Tibial artery (tissue), 4 donors: ENCODE data around the gene ABCF1.
A peak's percentile ranks its signal among the peaks of the same experiment; 100 is the strongest.

Experiments used
- DNase-seq, 2 donors: peaks; one replicate each; pipeline ENCODE4 v3.0.0-alpha.2; 2019
- H3K27ac ChIP-seq, 2 donors: fragments of 200-600 bp; sonication (generic) in 1 of 2; 1 replicate in 1 of 2; 2 replicates in 1 of 2; pipeline ENCODE4 v1.5.1; 2018 to 2019; ENCODE audit warnings: mild to moderate bottlenecking in 1 of 2
- H3K27me3 ChIP-seq, 2 donors: fragments of 200-600 bp; sonication (generic) in 1 of 2; one replicate each; pipeline versions ENCODE4 v1.5.1 to v1.6.0; 2016 to 2019
- H3K36me3 ChIP-seq, 3 donors: fragments of 200-600 bp; sonication (generic) in 2 of 3; one replicate each; pipeline ENCODE4 v1.5.1; 2016 to 2019; ENCODE audit warnings: mild to moderate bottlenecking in 2 of 3
- H3K4me1 ChIP-seq, 4 donors: fragments of 200-600 bp; sonication (generic) in 2 of 4; 1 replicate in 3 of 4; 2 replicates in 1 of 4; pipeline ENCODE4 v1.5.1; 2016 to 2019
- H3K4me3 ChIP-seq, 2 donors: fragments of 200-600 bp; sonication (generic) in 1 of 2; 1 replicate in 1 of 2; 2 replicates in 1 of 2; pipeline ENCODE4 v1.5.1; 2018 to 2019; ENCODE audit warnings: mild to moderate bottlenecking in 2 of 2
- H3K9me3 ChIP-seq, 3 donors: fragments of 200-600 bp; sonication (generic) in 1 of 3; one replicate each; pipeline ENCODE4 v1.5.1; 2016 to 2019
- intact Hi-C: fragments of 100-400 bp; cut with DNase I; formaldehyde crosslinking; loops from one replicate; pipeline ENCODE4 v1.15.0; 2023; ENCODE audit warnings: low total_unique reads
- TF ChIP-seq, protein P1 (sequence below), 2 experiments: fragments of 200-600 bp in 1 of 2; fragments of 450-650 bp in 1 of 2; IDR thresholded peaks; one replicate each; pipeline ENCODE4 v1.5.1; 2017 to 2019; ENCODE audit warnings: antibody characterized with exemption in 2 of 2, mild to moderate bottlenecking in 1 of 2, moderate library complexity in 1 of 2

ABCF1 gene

DNA sequence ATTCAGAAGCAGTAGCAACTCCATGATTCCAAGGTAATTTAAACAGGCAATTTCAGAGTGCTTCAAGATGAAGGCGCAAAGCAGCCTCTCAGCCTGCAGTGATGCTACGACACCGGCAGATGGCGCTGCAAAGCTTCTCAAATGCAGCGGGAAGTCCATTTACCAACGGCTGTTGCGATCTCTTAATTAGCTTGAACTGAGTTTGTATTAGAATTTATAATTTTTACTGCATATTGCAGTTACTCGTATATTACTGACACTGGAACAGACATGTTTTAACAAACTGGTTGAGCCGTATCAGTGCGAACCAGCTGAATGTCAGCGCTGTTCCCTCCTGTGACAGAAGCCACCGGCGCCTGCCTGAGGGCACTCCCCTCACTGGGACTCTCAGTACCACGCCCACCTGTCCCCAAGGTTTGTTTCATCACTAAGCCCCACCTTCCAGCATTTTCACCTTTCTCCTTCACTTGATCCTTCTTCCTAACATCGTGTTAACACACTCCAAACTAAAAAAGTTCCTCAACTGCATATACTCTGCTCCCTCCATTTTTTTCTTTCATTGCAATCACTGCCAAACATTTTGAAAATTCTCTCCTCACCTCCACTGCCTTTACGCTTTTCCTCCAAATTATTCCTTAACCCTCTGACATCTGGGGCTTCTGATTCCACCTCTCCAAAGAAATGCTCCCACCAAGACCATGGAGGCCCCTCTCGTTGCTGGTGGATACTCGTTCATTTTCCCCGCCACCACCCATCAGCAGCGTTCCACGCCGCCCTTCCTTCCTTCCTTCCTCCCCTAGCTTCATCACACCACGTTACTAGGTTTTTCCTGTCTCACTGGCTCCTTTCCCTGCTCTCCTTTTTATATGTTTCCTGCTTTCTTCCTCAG, 29.5 kb upstream of the ABCF1 start:
- no peak overlapping the region for H3K27ac ChIP-seq
- intact Hi-C loops, result loop anchor here (5.0 kb wide), 1 partner anchor 59 kb away; no protein-coding TSS in a partner anchor

DNA sequence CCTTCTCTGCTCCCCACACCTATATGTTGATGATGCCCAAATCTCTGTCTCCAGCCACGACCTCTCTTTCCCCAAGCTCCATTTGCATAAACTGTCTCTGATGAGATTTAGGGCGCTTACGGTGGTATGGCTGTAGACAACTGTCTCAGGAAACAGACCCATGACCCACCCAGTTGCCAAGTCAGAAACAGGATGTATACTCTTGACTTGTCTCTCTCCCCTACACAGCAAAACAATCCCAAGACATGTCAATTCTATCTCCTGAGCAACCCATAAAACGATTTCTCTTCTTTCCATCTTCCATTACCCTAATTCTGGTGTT, 28.9 kb upstream of the ABCF1 start:
- Histone ChIP-seq H3K4me3 (no peak overlapping the region), H3K9me3 (no peaks in the 10 kb centered on the region), H3K4me1 (peaks cover 0 to 6% (median 2%) of the 10 kb centered on the region in 4 donors), H3K36me3 (peaks cover 10 to 22% (median 22%) of the 10 kb centered on the region in 3 donors), H3K27me3 (no peaks in the 10 kb centered on the region), H3K27ac (no peak overlapping the region)
- intact Hi-C loops, result loop anchor here (5.0 kb wide), 1 partner anchor 60 kb away; no protein-coding TSS in a partner anchor
- DNase-seq, result no peak
- TF ChIP-seq, protein P1, sequence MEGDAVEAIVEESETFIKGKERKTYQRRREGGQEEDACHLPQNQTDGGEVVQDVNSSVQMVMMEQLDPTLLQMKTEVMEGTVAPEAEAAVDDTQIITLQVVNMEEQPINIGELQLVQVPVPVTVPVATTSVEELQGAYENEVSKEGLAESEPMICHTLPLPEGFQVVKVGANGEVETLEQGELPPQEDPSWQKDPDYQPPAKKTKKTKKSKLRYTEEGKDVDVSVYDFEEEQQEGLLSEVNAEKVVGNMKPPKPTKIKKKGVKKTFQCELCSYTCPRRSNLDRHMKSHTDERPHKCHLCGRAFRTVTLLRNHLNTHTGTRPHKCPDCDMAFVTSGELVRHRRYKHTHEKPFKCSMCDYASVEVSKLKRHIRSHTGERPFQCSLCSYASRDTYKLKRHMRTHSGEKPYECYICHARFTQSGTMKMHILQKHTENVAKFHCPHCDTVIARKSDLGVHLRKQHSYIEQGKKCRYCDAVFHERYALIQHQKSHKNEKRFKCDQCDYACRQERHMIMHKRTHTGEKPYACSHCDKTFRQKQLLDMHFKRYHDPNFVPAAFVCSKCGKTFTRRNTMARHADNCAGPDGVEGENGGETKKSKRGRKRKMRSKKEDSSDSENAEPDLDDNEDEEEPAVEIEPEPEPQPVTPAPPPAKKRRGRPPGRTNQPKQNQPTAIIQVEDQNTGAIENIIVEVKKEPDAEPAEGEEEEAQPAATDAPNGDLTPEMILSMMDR (IDR thresholded peaks at IDR 0.05), result no peak

More for the DNA sequence above, 29.5 kb upstream of the ABCF1 start:
- Histone ChIP-seq H3K36me3 (peaks cover 5 to 16% (median 16%) of the 10 kb centered on the region in 3 donors), H3K4me3 (peak overlapping the region; percentile 11 to 41), H3K27me3 (no peaks in the 10 kb centered on the region), H3K9me3 (no peaks in the 10 kb centered on the region), H3K4me1 (peaks cover 0 to 6% (median 2%) of the 10 kb centered on the region in 4 donors)
- TF ChIP-seq, protein P1 (IDR thresholded peaks at IDR 0.05), result peak; percentile 88 to 96
- DNase-seq, result peak in 1 of 2 donors; percentile 65

DNA sequence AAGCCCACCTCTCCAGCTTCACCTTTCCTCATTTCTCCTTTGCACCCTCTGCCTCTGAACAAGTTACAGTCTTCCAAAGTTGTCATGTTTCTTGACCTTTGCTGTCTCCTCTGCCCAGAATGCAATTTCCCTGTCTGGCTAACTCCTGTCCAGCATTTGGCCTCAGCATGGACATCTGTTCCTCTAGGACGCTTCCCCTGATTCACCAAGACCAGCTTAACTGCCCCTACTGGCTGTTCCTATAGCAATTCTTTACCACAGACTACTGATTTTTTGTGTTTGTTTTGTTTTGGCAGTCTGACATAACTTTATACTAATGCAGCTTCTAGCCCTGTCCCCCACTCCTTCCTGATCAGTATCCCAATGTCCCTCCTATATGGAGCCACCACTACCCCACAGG, 28.3 kb upstream of the ABCF1 start:
- no peak for DNase-seq
- TF ChIP-seq, protein P1 (IDR thresholded peaks at IDR 0.05), result no peak
- Histone ChIP-seq H3K36me3 (peaks cover 10 to 28% (median 27%) of the 10 kb centered on the region in 3 donors), H3K27ac (no peak overlapping the region), H3K9me3 (no peaks in the 10 kb centered on the region), H3K4me3 (no peak overlapping the region), H3K27me3 (no peaks in the 10 kb centered on the region), H3K4me1 (peaks cover 0 to 6% (median 2%) of the 10 kb centered on the region in 4 donors)
- intact Hi-C loops, result loop anchor here (5.0 kb wide), 1 partner anchor 61 kb away; no protein-coding TSS in a partner anchor

DNA sequence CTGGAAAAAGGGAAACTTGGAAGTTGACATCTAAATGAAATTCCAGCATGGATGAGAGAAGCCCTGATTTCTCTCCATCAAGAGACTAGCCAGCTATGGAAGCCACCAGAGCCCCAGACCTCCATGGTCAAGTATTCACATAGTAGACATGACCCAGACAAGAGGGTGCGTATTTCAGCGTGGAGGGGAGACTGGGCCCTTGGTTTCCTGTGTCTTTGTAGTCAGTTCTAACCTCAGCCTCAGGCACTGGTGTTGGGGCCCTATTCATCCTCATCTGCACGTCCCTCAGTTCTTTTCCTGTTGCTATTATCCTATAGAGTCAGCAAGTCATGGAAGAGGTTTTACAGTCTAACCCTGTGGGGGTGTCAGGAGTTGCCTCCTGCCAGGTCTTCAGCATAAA, 27.4 kb upstream of the ABCF1 start:
- H3K4me1 ChIP-seq, result peaks cover 0 to 6% (median 2%) of the 10 kb centered on the region in 4 donors
- no peak for DNase-seq
- H3K27me3 ChIP-seq, result no peaks in the 10 kb centered on the region
- peaks cover 16 to 37% (median 37%) of the 10 kb centered on the region in 3 donors for H3K36me3 ChIP-seq
- no peak overlapping the region for H3K4me3 ChIP-seq
- no peaks in the 10 kb centered on the region for H3K9me3 ChIP-seq
- no peak overlapping the region for H3K27ac ChIP-seq
- TF ChIP-seq, protein P1 (IDR thresholded peaks at IDR 0.05), result no peak
- intact Hi-C loops, result loop anchor here (5.0 kb wide), 1 partner anchor 62 kb away; no protein-coding TSS in a partner anchor

DNA sequence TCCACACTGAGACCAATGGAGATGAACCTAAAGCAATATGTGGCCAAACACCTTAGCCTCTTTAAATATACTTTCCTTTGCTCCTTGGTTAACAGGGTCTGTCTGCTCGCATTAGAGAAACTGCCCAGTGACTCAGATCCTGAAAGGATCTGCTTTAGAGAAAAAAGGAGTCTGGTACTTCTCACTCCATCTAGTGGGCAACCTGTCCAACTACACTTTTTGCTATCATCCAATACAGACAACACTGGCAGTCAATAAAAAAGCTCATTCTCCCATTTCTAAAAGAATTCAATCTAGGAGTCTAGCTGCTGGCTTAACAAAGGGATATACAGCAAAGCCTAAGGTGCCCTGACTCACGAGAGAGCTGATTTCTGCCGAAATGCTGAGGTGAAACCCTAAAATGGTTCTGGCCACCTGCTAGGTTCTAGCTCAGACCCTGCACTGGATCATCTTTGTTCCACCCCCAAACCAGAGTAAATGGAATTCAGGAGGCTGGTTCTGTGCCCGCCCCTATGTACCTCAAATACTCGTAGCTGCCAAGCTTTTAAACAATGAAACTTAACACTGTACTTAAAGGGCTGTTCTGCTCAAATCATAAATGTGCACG, 26.5 kb upstream of the ABCF1 start:
- H3K9me3 ChIP-seq, result no peaks in the 10 kb centered on the region
- H3K4me3 ChIP-seq, result no peak overlapping the region
- no peaks in the 10 kb centered on the region for H3K27me3 ChIP-seq
- H3K36me3 ChIP-seq, result peaks cover 23 to 46% (median 40%) of the 10 kb centered on the region in 3 donors
- H3K4me1 ChIP-seq, result peaks cover 0 to 6% (median 2%) of the 10 kb centered on the region in 4 donors
- TF ChIP-seq, protein P1 (IDR thresholded peaks at IDR 0.05), result peak; percentile 74 to 83
- no peak for DNase-seq
- no peak overlapping the region for H3K27ac ChIP-seq
- intact Hi-C loops, result loop anchor here (5.0 kb wide), 2 partner anchors 53 to 62 kb away; no protein-coding TSS in a partner anchor
